Activated gamma-delta T cell (primary cell): ENCODE results near the gene RNF144A.
"Not testable (repeated sequence)": the region's sequence is repeated elsewhere in the genome, so short reads cannot be mapped to it uniquely, and the experiment has no call there.

Experiments
- DNase-seq: peaks from one replicate; lab custom pipeline; 2025; lab: John Stamatoyannopoulos, UW
- total RNA-seq, 2 donors: gene quantifications; one replicate each; lab custom pipeline; 2026; lab: John Stamatoyannopoulos, UW

The RNF144A gene, protein sequence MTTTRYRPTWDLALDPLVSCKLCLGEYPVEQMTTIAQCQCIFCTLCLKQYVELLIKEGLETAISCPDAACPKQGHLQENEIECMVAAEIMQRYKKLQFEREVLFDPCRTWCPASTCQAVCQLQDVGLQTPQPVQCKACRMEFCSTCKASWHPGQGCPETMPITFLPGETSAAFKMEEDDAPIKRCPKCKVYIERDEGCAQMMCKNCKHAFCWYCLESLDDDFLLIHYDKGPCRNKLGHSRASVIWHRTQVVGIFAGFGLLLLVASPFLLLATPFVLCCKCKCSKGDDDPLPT
- total RNA-seq = 116 to 145 reads per million in 2 donors

DNA sequence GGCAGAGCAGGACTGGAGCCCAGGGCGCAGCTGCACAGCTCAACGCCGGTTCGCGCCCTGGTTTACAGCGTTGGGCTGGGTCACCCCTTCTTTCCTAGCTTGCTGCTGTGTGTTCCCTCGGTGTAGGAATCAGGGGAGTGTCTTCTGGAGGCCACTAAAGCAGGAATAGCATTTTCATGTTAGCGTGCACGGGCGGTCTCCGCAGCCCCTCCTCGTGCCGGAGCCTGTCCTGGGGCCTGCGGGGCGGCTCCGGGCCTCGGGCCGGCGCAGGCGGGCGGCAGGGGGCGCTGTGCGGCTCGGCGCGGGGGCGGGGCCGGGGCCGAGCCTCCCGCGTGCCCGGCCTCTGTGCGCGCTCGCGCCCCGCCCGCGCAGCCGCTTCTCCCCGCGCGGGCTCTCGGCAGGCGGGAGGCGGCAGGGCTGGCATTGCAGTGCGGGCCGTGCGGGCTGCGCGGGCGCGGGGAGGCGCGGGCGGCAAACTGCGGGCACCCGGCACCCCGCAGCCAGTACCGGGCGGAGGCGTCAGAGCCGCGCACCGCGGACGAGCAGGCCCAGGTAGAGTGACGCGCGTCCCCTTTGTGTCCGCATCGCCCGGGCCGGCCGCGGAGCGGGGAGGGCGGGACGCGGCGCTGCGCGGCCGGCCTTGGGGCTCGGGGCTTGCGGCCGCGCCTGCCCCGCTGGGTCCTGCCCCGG, at the start of gene RNF144A:
TSS of gene RNF144A (plus strand) at position 342 of the 690 bp plus-strand sequence. CDS start 79,515 bp downstream, outside the sequence.
- DNase-seq = peak; percentile 58

DNA sequence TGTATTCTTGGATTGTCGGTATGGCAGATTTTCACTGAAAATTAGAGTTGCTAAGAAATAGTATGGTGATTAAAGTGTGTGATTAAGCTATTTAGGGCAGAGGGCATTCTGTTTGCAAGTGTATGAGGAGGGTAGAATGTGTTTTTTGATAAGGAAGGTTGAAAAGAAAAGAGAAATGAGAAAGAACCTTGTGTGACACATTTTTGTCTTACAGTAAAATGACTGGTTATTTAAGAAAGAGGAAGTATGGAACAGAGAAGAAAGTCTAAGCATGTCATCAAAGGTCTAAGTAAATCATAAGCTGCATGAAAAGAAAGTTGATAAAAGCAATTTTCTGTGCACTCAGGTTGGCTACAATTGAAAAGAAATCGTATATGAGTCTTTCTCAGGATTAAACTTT, 44.8 kb upstream of the RNF144A start:
- no peak for DNase-seq

DNA sequence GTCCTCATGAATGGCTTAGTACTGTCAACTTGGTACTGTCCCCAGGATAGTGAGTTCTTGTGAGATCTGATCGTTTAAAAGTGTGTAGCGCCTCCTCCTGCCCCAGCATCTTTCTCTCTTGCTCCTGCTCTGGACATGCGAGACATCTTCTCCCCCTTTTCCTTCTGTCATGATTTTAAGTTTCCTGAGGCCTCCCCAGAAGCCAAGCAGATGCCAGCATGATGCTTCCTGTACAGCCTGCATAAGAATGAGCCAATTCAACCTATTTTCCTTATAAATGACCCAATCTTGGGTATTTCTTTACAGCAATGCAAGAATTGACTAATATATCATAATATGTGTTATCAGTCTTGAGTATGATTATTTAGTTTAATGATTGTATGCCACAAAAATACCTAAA, 43.2 kb upstream of the RNF144A start:
- DNase-seq = no peak

DNA sequence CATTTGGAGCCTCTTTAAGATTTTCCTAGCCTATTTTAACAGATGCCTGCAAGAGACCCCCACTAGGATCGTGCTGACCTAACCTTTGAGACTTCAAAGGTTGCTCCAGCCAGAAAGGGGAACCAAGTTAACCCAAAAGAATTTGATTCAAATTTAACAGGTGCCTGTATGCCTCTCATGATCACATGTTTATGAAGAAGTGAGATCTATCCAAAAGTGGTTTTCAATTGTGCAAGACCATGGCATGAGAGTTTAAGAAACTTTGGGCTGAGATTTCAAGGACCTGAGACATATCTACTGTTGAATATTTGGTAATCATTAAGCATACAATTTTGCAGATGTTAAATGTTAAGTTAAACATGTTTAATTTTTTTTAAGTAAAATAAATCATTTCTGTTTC, 40.9 kb upstream of the RNF144A start:
- DNase-seq = no peak

DNA sequence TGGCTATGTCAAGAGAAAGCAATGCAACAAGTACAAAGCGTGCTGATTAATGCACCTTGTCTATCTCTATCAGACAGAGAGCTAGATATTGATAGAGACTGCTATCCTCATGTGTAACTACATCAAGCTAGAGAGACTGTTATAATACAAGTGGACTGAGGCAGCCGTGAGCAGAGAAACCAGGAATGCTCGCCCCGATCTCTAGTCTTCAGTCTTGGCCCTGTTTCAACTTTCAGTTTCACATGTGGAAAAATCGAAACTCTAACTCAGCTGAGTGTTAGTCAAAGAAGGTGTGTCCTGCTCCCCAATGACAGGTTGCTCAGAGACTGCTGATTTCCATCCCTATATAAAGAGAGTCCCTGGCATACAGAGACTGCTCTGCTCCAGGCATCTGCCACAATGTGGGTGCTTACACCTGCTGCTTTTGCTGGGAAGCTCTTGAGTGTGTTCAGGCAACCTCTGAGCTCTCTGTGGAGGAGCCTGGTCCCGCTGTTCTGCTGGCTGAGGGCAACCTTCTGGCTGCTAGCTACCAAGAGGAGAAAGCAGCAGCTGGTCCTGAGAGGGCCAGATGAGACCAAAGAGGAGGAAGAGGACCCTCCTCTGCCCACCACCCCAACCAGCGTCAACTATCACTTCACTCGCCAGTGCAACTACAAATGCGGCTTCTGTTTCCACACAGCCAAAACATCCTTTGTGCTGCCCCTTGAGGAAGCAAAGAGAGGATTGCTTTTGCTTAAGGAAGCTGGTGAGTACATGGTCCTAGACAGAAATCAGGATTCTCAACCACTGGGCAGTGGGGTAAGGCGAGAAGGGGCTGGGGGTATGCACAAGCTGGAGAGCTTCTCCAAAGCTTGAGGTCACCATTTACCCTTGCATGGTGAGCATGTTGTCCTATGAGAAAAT, 39.6 kb upstream of the RNF144A start, which contains the start of gene RSAD2:
TSS of gene RSAD2 (plus strand) at position 376 of the 903 bp plus-strand sequence. CDS start at position 400, 24 bp downstream.
- no peak for DNase-seq

DNA sequence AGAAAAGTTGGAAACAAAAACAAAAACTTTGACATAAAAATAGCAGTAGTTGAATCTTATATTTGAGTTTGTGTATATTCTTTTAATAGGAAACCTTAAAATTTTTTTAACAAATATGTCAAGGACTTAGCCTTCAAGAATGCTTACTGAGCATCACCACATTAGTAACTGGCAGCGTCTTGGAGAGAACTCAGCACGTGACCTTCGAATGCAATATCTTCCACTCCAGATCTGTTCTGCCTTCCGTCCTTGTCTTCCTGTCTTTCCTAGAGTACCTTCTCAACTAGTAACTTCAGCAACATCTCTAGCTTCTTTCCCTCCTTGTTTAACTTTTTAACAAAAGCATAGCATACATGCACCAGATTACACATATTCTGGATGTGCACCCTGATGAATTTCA, 38.7 kb upstream of the RNF144A start:
- no peak for DNase-seq

DNA sequence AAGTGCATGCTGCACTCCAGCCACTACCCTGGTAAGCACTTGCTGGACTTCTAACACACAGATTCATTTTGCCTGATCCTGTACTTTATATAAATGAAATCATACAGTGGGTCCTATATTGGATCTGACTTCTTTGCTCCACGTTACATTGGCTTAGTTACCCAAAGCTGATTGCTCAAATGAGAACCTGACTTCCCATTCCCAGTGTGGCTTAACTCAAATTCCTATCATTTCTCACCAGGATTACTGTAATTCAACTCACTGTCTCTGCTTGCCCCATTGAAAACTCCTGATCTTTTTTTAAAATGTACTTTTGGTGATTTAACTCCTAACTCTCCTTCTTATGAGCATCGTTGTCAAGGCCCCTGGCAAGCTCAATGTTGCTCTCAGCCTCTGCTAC, 38.2 kb upstream of the RNF144A start:
- no peak for DNase-seq

DNA sequence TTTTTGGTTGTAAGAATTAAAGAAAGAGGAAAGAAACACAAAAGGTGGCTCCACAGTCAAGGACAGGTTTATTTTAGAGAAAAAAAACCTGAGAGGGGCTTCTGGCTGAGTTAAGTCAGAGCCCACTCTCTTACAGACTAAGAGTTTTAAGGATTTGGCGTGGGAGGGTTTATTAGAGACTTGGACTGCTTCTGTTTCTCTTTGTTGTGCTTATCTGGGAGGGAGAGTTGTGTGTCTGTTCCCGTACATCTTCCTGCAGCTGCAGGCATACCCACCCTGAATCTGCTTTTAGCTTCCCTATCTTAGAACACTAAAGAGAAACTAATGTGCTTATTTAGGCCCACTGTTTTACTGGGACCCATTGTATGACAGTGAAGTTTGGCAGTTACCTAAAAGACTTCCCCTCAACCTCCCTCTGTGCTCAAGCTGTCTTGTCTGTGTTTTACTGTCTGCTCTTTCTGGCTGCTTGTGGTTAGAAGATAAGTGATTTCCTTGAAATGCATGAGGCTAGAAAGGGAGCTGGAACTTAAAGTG, 36.9 kb upstream of the RNF144A start:
- DNase-seq = no peak

DNA sequence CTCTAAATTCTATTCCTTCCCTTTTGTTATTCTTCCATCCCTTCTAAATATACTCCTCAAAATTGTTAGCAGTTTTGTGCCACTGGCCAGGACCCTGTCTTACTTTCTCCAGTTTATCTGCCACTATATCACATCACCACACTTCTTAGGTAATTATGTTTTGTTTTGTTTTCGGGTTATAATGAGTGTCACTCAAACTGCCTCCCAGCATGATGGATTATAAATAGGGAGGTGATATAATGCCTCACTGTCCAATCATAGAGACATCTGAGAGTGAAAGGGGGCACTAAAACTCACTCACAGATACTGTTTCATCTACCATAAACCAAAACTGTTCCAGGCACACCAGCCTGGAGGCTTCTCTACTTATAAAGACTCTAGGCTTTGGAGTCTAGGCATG, 36.2 kb upstream of the RNF144A start:
- DNase-seq = no peak

DNA sequence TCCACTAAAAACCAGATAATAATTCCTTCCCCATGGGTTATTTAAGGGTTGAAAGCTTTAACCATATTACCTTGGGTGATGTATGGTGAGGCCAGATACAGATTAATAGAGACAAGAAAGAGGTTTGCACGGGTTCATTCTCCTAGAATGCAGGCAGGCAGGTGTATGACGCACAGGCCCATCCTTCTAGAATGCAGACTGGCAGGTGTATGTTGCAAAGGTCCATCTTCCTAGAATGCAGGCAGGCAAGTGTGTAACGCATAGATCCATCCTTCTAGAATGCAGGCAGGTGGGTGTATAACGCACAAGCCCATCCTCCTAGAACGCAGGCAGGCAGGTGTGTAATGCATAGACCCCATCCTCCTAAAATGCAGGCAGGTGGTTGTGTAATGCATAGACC, 35.7 kb upstream of the RNF144A start:
- no peak for DNase-seq

DNA sequence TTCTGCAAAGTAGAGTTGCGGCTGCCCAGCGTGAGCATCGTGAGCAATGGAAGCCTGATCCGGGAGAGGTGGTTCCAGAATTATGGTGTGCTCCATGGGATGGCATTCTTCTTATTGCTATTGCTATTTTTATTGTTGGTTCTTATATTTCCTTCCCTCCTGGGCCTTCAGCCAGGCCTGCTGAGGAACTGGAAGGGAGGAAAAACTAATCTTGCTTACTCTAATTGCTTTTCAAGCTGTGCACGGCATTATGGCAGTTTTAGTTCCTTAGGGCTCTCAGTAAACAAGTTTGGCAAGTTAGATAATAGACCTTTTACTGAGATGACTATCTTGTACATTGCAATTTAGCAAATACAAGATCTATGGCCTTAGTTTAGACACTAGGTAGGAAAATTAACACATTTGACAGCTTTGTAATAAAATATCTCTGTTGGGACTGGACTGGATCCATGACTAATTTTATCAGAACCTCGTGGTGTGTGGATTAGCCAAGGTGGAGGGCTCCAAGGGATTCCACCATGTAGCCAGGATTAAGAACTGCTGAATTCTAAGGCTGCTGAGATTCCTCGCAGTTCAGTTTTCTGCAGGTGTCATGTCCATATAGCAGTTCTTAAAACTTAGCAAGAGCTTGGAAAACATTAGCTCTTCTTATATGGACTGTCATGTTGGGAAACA, 33.6 kb upstream of the RNF144A start:
- no peak for DNase-seq

DNA sequence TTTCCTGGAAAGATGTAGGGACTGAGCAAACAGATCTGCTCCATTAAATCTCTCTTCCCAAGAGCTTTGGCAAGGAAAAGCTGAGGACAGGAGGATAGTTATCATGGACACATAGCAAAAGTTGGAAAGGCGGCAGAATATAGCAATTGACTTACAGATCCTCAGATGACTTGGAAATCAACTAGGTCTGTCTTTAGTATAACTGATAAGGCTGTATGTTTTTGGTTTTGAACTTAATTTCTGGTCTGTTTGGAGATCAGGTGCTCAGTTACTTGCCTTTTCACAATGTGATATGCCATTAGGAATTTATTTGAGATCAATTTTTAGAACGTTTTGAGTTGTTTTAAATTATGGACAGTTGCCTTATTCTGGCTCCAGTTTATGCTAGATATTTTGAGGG, 31.7 kb upstream of the RNF144A start:
- no peak for DNase-seq

DNA sequence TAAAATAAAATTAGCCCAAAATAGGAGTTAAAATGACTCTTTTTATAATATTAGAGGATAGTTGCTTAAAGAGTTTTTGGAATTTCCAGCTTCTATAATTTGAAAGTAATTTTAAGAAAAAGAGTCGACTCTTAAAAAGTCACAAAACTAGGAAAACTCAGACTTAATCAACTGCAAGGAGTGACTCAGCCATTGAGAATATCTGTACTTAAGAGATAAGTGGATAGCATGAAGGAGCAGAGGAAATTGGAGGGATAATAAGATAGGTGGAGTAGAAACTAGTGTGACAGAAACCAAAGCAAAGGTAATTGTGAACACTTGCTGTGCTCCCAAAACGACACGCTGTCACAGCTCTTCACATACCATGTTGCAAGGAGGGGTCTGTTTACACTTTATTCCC, 31.2 kb upstream of the RNF144A start:
- DNase-seq = no peak

DNA sequence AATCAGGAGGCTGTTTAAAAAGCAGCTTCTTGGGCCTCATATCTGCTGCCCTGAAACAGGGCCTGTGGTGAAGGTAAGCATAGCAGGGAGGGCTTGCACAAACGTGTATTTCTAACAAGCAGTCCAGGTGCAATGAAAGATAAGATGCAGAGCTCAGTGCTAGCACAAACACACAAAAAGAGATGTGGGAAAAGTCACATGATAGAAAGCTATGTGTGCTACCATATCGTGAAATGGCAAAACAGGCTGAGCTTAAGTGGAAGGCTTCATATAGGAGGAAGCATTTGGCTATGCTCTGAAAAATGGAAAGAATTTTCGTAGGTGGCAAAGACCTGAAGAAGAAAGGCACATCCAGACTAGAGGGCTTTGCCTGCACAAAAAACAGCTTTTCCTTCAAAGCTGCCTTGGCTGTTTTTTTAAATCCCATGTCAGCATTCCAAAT, 29.4 kb upstream of the RNF144A start:
- no peak for DNase-seq

DNA sequence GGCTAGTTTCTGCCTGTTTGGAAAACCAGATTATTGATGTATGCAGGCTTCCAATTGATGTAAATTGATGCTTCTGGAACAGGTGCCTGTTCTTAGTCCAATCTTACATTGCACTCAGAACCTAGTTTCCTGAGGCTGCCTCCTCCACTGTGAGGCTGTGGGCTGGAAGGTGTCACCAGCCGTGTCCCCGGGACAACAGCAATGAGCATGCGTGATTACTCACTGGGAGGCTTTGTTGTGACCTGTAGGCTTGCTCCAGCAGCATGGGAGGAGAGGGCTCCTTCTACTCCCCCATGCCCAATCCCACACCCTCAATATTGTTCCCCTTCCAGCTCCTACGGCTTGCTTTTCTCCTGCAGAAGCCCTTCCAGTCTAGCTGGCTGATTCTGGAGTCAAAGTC, 28.5 kb upstream of the RNF144A start:
- no peak for DNase-seq

DNA sequence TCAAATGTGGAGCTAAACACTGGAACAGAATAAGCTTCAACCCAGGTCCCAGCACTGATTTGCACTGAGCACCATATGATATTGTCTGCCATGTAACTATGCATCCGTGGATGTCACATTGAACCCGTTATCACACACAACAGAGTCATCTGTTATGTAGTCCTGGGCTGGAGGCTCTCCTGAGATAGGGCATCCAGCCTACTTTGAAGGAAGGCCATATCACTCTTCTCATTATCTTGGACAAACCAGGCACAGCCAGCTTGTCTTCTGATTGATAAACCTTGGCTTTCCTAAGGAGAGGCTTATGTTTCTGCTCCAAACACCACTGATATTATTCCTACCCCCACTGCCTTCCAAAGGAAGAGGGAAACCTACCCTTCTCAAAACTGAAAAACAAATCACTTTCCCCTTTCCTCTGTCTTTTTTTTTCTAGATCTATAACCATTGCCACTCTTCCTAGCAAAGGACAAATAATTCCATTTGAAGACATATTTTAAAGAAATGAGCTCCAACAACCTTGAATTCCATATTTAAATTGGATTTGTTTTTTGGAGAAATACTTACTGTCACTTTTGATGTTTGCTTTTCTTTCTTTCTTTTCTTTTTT, 23.2 kb upstream of the RNF144A start:
- no peak for DNase-seq

DNA sequence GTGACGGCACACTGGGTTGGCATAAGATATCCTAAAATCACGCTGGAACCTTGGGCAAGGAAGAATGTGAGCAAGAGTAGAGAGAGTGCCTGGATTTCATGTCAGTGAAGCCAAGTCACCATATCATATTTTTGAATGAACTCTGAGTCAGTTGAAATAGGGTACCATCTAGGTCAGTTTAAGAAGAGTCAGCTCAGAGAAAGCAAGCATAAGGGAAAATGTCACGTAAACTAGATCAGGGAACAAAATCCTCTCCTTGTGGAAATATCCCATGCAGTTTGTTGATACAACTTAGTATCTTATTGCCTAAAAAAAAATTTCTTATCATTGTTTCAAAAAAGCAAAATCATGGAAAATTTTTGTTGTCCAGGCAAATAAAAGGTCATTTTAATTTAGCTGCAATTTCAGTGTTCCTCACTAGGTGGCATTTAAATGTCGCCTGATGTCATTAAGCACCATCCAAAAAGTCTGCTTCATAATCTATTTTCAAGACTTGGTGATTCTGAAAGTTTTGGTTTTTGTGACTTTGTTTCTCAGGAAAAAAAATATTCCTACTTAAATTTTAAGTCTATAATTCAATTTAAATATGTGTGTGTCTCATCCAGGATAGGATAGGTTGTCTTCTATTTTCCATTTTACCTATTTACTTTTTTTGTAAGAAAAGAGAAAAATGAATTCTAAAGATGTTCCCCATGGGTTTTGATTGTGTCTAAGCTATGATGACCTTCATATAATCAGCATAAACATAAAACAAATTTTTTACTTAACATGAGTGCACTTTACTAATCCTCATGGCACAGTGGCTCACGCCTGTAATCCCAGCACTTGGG, 20.1 kb upstream of the RNF144A start:
- no peak for DNase-seq

DNA sequence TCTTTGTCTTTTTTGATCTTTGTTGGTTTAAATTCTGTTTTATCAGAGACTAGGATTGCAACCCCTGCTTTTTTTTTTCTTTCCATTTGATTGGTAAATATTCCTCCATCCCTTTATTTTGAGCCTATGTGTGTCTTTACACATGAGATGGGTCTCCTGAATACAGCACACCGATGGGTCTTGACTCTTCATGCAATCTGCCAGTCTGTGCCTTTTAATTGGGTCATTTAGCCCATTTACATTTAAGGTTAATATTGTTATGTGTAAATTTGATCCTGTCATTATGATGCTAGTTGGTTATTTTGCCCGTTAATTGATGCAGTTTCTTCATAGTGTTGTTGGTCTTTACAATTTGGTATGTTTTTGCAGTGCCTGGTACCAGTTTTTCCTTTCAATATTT, 14.6 kb upstream of the RNF144A start:
- DNase-seq = not testable (repeated sequence)

DNA sequence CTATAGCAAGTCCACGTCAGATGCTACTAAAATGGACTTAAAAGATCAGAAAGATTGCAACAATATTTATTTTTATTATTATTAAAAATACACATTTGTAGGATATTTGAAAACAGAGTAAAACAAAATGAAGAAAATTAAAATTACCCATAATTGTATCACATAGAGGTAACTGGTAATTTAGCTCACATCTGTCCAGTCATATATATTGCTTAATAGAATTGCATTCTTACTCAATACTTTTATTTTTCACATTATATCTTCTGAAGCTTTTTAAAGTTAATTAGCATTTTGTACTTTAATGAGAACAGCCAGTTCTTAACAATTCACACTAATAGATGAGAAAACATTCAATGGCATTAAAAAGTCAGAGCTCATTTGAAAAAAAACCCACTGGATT, 11.5 kb upstream of the RNF144A start:
- DNase-seq = no peak

DNA sequence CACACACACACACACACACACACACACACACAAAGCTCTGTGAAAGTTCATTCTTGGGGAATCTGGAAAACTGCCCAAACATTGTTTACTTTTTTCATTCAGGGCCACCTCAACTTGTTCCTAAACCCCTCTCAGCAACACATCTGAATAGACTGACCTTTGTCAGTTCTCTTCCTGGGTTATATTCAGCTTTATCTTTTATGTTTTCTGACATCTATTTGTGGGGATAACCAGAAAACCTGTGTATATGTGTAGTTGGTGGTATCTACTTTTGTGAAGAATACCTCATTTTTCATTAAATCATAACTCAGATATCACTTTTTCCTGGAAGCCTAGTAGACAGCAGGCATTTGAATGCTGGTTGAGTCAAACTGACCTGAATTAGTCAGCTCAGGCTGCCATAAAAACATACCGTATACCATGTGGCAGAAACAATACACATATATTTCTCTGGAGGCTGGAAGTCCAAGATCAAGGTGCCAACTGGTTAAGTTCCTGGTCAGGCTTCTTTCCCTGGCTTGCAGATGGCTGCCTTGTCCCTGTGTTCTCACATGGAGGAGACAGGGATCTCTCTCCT, 11.0 kb upstream of the RNF144A start:
- DNase-seq = no peak
